Subcutaneous adipose tissue (tissue), 4 donors: ENCODE results near the gene LRP1. TPM values are rescaled to one million over a fixed set of nuclear protein-coding genes. Genes with fewer than 3 reads are reported as not detected.

Source experiments
- CTCF ChIP-seq: fragments of 450-650 bp; IDR thresholded peaks from one replicate; pipeline ENCODE4 v1.5.1; 2016; ENCODE audit warnings: low read depth, mild to moderate bottlenecking, control low read depth, antibody characterized with exemption, moderate library complexity
- total RNA-seq, 4 donors: library from RNA; depleted of rRNA; stranded (reverse); fragments of >200 nt; gene quantifications; one replicate each; pipeline ENCODE4 v1.1.0, GENCODE V29; 2016

The LRP1 gene
- total RNA-seq, 4 donors from 2014 or later: 301 to 814 (median 762) TPM

GRCh38 chr12:57250956-57251355 lies 122.7 kb downstream of the LRP1 start, which contains the start of gene STAC3:
TSS of gene STAC3 (minus strand) at chr12:57251187. CDS start at chr12:57249636, 1,551 bp downstream.
- no peak for TF ChIP-seq CTCF

DNA sequence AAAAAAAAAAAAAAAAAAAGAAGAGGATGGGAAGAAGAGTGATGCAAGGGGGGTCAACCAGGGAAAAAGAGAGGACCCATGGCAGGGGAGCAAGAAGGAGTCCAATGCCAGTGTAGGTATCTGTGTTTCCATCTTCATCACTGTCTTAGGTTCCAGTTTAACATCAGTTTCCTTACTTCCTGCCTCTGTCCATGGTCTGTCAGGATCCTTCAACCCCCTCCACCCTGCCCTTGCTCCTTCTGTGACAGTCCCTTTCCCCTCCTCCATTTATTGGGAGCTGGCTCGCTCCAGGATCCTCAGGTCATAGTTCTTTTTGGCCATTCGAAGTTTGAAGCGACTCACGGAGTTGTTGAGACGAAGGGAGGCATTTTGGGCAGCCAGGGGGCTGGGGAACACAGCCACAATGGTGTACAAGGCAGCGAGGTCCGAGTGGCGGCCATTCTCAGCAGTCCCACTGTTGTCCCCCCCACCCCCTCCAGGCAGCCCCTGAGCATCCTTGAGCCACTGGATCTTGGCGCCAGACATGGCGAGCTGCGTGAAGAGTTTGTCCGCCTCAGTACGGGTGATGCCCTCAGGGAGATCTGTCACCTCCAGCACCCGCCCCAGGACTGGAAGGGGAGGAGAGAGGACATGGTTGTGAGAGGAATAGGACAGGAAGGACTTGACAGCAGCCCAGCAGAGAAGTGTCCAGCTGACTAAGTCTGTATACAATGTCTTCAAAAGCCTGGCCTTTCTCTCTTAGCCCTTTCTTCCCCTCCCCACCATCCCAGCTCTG lies 126.4 kb downstream of the LRP1 start:
- TF ChIP-seq CTCF: no peak

- no peak for TF ChIP-seq CTCF
Measured at GRCh38 chr12:57255916-57256315, 127.6 kb downstream of the LRP1 start.

DNA sequence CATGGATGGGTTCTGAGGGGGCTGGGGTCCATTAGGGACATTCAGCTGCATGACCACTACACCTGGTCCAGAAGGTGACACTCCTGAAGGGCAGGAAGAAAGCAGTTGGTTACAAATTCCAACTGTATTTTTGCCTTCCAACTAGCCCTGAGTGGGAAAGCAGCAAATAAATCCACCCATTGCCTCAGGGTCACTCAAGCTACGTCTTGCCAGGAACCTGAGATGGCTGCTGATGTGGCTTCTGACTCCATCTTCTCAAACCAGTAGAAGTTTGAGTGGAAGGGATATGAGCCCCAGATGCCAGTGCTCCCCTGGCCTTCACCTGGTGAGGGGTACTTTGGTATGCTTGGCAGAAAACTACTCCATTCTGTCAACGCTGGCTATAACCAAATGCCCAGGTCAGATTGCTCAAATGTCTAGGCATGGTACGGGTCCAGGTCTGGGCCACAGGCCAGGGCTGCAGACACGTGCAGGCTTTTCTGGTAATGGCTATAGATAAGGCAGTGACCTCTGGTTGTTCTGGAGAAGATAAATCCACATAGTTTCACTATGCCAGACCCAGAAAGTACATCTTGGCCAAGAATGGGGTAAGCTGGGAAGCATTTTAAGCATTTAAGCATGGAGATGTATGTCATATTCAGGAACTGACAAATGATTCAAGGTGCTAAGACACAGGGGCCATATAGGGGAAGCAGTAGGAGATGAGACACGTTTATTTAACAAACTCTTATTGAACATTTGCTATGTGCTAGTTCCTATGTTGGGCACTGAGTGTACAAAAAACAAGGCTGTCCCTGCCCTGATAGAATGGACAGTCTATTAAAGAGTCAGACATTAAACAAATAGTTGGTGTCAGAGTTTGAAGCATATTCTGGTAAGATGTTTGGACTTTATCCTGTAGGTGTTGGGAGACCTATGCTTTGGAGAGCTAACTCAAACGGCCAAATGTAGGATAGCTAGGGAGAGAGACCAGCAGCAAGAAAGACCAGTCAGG lies 131.0 kb downstream of the LRP1 start:
- no peak for TF ChIP-seq CTCF

- no peak for TF ChIP-seq CTCF
Measured at GRCh38 chr12:57260366-57260765, 132.1 kb downstream of the LRP1 start.

GRCh38 chr12:57261428-57261865 lies 133.2 kb downstream of the LRP1 start:
- TF ChIP-seq CTCF: no peak
